Mucosa of descending colon (tissue), 3 donors: ENCODE results near the gene TMEM121. TPM values are rescaled to one million over a fixed set of nuclear protein-coding genes. Genes with fewer than 3 reads are reported as not detected.
A peak's percentile ranks its signal among the peaks of the same experiment; 100 is the strongest.

ENCODE experiments used
- ATAC-seq: fragments of 200-7000 bp; cut with Tn5 transposase; one replicate; pipeline ENCODE4 v1.9.1; 2020; ENCODE audit warnings: mild to moderate bottlenecking, moderate library complexity
- DNase-seq, 3 donors: peaks; one replicate each; pipeline ENCODE4 v3.0.0-alpha.2; 2020
- H3K36me3 ChIP-seq: fragments of 200-600 bp; one replicate; pipeline ENCODE4 v1.8.0; 2021; ENCODE audit warnings: low read depth, mild to moderate bottlenecking
- H3K4me1 ChIP-seq: fragments of 200-600 bp; one replicate; pipeline ENCODE4 v1.8.0; 2021; ENCODE audit warnings: low read depth, mild to moderate bottlenecking
- H3K4me3 ChIP-seq: fragments of 200-600 bp; one replicate; pipeline ENCODE4 v1.8.0; 2021; ENCODE audit warnings: mild to moderate bottlenecking
- H3K9me3 ChIP-seq: fragments of 200-600 bp; one replicate; pipeline ENCODE4 v1.8.0; 2021; ENCODE audit warnings: mild to moderate bottlenecking
- CTCF ChIP-seq: fragments of 200-600 bp; IDR thresholded peaks from one replicate; pipeline ENCODE4 v1.8.0; 2022; ENCODE audit warnings: antibody characterized with exemption, mild to moderate bottlenecking
- intact Hi-C, 2 donors: fragments of 100-400 bp; cut with DNase I in 1 of 2; cut with micrococcal nuclease in 1 of 2; formaldehyde crosslinking; loops; one replicate each; pipeline versions ENCODE4 v1.11.0 to v1.11.1; 2022; cut with DNase I, micrococcal nuclease
- total RNA-seq, 3 donors: library from RNA; stranded (reverse); fragmentation: NEBNext Ultra II Directional in 2 of 3; extraction: Animal tissue kit (Norgen Biotek cat#: 25700) in 2 of 3; gene quantifications; one replicate each; pipeline versions ENCODE4 v1.2.1 to v1.2.4, GENCODE V29; 2021 to 2023
- donor health status: DM: no; HTN: no; CAD: no; lungs with moderate emphysema.
- donor health status: DM: no; HTN: no; CAD: no.
- donor health status: DM: no; HTN: yes; CAD: no.

Gene TMEM121
- total RNA-seq, 3 donors from 2014 or later: 0.38 to 4.0 (median 1.0) TPM

GRCh38 chr14:105530285-105531087 lies 4.1 kb downstream of the TMEM121 start:
- Histone ChIP-seq H3K36me3 (no peaks in the 10 kb centered on the region), H3K4me1 (peaks cover 29% of the 10 kb centered on the region), H3K4me3 (no peak overlapping the region), H3K9me3 (no peaks in the 10 kb centered on the region)
- ATAC-seq (no peak), DNase-seq (peak in 1 of 3 donors; percentile 68)
- TF ChIP-seq CTCF: no peak
- intact Hi-C loops: no loop called here

- Histone ChIP-seq H3K36me3 (no peaks in the 10 kb centered on the region), H3K4me1 (peaks cover 29% of the 10 kb centered on the region), H3K9me3 (no peaks in the 10 kb centered on the region), H3K4me3 (no peak overlapping the region)
- intact Hi-C loops: no loop called here
- DNase-seq: no peak
- no peak for TF ChIP-seq CTCF
- ATAC-seq: no peak
These were observed 4.9 kb downstream of the TMEM121 start for GRCh38 chr14:105531088-105531893.

- intact Hi-C loops: no loop called here
These were observed 5.7 kb downstream of the TMEM121 start for GRCh38 chr14:105531894-105532623.

GRCh38 chr14:105532735-105533141 lies 6.4 kb downstream of the TMEM121 start:
- Histone ChIP-seq H3K4me1 (peaks cover 19% of the 10 kb centered on the region), H3K36me3 (no peaks in the 10 kb centered on the region), H3K4me3 (no peak overlapping the region), H3K9me3 (no peaks in the 10 kb centered on the region)
- intact Hi-C loops: no loop called here
- ATAC-seq (peak; percentile 2), DNase-seq (peak in 1 of 3 donors; percentile 61)
- no peak for TF ChIP-seq CTCF

More at GRCh38 chr14:105531894-105532623, 5.7 kb downstream of the TMEM121 start:
- peaks cover 25% of the 10 kb centered on the region for H3K4me1 ChIP-seq
- ATAC-seq: no peak
- H3K4me3 ChIP-seq: no peak overlapping the region
- no peak for TF ChIP-seq CTCF
- no peaks in the 10 kb centered on the region for H3K36me3 ChIP-seq
- H3K9me3 ChIP-seq: no peaks in the 10 kb centered on the region
- no peak for DNase-seq

- Histone ChIP-seq H3K4me3 (no peak overlapping the region), H3K36me3 (no peaks in the 10 kb centered on the region), H3K4me1 (peaks cover 15% of the 10 kb centered on the region), H3K9me3 (no peaks in the 10 kb centered on the region)
- ATAC-seq (no peak), DNase-seq (no peak)
- intact Hi-C loops: no loop called here
- no peak for TF ChIP-seq CTCF
These were observed 7.0 kb downstream of the TMEM121 start for GRCh38 chr14:105533391-105533790.
